K562 (cell line): Measurements from ENCODE around the gene HNRNPA3. TPM values are rescaled to one million over a fixed set of nuclear protein-coding genes. Genes with fewer than 3 reads are reported as not detected.

ENCODE experiments used
- ARID2 ChIP-seq: fragments of 450-650 bp; IDR thresholded peaks from 2 replicates; pipeline ENCODE4 v1.6.1; 2017; ENCODE audit warnings: antibody characterized with exemption, mild to moderate bottlenecking
- CAMTA2 ChIP-seq: fragments of 250-450 bp; sonication (Bioruptor Pico); conservative IDR thresholded peaks from 2 replicates; pipeline ENCODE4 v1.5.1; 2022
- DDX20 ChIP-seq: fragments of 450-650 bp; IDR thresholded peaks from 2 replicates; pipeline ENCODE4 v1.6.1; 2016; ENCODE audit warnings: missing genetic modification characterization, low read depth, mild to moderate bottlenecking, missing compliant biosample characterization, moderate library complexity
- DLX4 ChIP-seq: fragments of 250-450 bp; sonication (Bioruptor Pico); IDR thresholded peaks from 2 replicates; pipeline ENCODE4 v1.6.1; 2021; ENCODE audit warnings: mild to moderate bottlenecking
- GABPA ChIP-seq: fragments of 200-800 bp; sonication (Bioruptor generic); conservative IDR thresholded peaks from 2 replicates; pipeline ENCODE4 v1.6.1; 2016; ENCODE audit warnings: low read depth, missing genetic modification characterization, missing compliant biosample characterization
- HCFC1 ChIP-seq: IDR thresholded peaks from 2 replicates; pipeline ENCODE4 v1.6.1; 2012; ENCODE audit warnings: low read depth, low read length, improper control_type of control experiment
- HMGN3 ChIP-seq: IDR thresholded peaks from 2 replicates; pipeline ENCODE4 v1.6.1; 2011; ENCODE audit warnings: borderline replicate concordance, low read depth, mild to moderate bottlenecking, mixed read lengths, low read length; ENCODE audit not compliant: insufficient read length; ENCODE audit errors: extremely low read depth
- NCOA2 ChIP-seq, 2 experiments: fragments of 450-650 bp; IDR thresholded peaks; 2 replicates each; pipeline ENCODE4 v1.6.1; 2018; ENCODE audit warnings: mild to moderate bottlenecking in 2 of 2, moderate library complexity in 1 of 2; ENCODE audit not compliant: partially characterized antibody in 2 of 2
- PHF21A ChIP-seq: fragments of 450-650 bp; IDR thresholded peaks from 2 replicates; pipeline ENCODE4 v1.6.1; 2017; ENCODE audit warnings: low read depth, borderline replicate concordance
- RBM17 ChIP-seq: fragments of 200-400 bp; formaldehyde crosslinking; IDR thresholded peaks from 2 replicates; pipeline ENCODE4 v1.6.1; 2017; ENCODE audit warnings: low read depth, mild to moderate bottlenecking, low read length, borderline replicate concordance
- RBM22 ChIP-seq: fragments of 200-400 bp; formaldehyde crosslinking; IDR thresholded peaks from 2 replicates; pipeline ENCODE4 v1.6.1; 2018; ENCODE audit warnings: low read length, low read depth; ENCODE audit not compliant: poor library complexity, severe bottlenecking
- SAP30 ChIP-seq: fragments of 200-600 bp; sonication (generic); IDR thresholded peaks from 2 replicates; pipeline ENCODE4 v1.6.1; 2012; ENCODE audit warnings: borderline replicate concordance, low read depth, mild to moderate bottlenecking, moderate library complexity, low read length, control low read depth, inconsistent platforms; ENCODE audit not compliant: insufficient read depth, poor library complexity, severe bottlenecking
- SNIP1 ChIP-seq: fragments of 450-650 bp; IDR thresholded peaks from 2 replicates; pipeline ENCODE4 v1.7.1; 2017; ENCODE audit warnings: low read depth, mild to moderate bottlenecking
- SRSF9 ChIP-seq: fragments of 200-400 bp; formaldehyde crosslinking; IDR thresholded peaks from 2 replicates; pipeline ENCODE4 v1.6.1; 2017; ENCODE audit warnings: low read depth, low read length, borderline replicate concordance
- TCF7 ChIP-seq: sonication (generic); IDR thresholded peaks from 2 replicates; pipeline ENCODE4 v1.6.1; 2016; ENCODE audit warnings: antibody characterized with exemption, borderline replicate concordance
- XRCC3 ChIP-seq: fragments of 450-650 bp; IDR thresholded peaks from 2 replicates; pipeline ENCODE4 v1.6.1; 2017; ENCODE audit warnings: mild to moderate bottlenecking, moderate library complexity
- ZBED1 ChIP-seq: IDR thresholded peaks from 2 replicates; pipeline ENCODE4 v1.6.1; 2014
- ZNF140 ChIP-seq: fragments of 250-450 bp; sonication (Bioruptor Pico); IDR thresholded peaks from 2 replicates; pipeline ENCODE4 v1.8.0; 2021; ENCODE audit warnings: moderate library complexity, mild to moderate bottlenecking, inconsistent platforms
- ZNF224 ChIP-seq: sonication (generic); formaldehyde crosslinking; IDR thresholded peaks from 2 replicates; pipeline ENCODE4 v1.8.0; 2022; ENCODE audit warnings: mild to moderate bottlenecking, missing genetic modification reagents
- polyA plus RNA-seq, 8 experiments: library from polyadenylated mRNA; depleted of rRNA in 4 of 8; stranded (reverse) in 5 of 8; unstranded in 3 of 8; fragments of >200 nt; fragmentation: Nextera tagmentation in 2 of 8; fragmentation: Illumina TruSeq in 1 of 8; extraction: Ambion mirVana in 2 of 8; extraction: Trizol in 1 of 8; gene quantifications; 2 replicates each; pipeline versions ENCODE4 v1.2.1 to v1.2.3, GENCODE V29; 2011 to 2014; ENCODE audit warnings: inconsistent platforms in 1 of 8, missing spikeins in 1 of 8
- total RNA-seq, 7 experiments: library from RNA; depleted of rRNA in 6 of 7; stranded (reverse); fragments of >200 nt in 6 of 7; fragmentation: Illumina TruSeq in 2 of 7; extraction: Trizol in 2 of 7; gene quantifications; 2 replicates each; pipeline versions ENCODE4 v1.2.1 to v1.2.3, GENCODE V29; 2011 to 2021; ENCODE audit warnings: low replicate concordance in 1 of 7
- TF ChIP-seq, protein P1 (sequence below): fragments of 450-650 bp; formaldehyde crosslinking; IDR thresholded peaks from 2 replicates; pipeline ENCODE4 v1.4.0; 2020; ENCODE audit warnings: mild to moderate bottlenecking, moderate library complexity
- TF ChIP-seq, protein P2 (sequence below): fragments of 250-450 bp; sonication (Bioruptor Pico); IDR thresholded peaks from 2 replicates; pipeline ENCODE4 v1.8.0; 2021; ENCODE audit warnings: borderline replicate concordance, mild to moderate bottlenecking, moderate library complexity; ENCODE audit not compliant: poor library complexity, severe bottlenecking
- TF ChIP-seq, protein P3 (sequence below): sonication (generic); formaldehyde crosslinking; IDR thresholded peaks from 2 replicates; pipeline ENCODE4 v1.8.0; 2022; ENCODE audit warnings: missing genetic modification reagents, mild to moderate bottlenecking, borderline replicate concordance
- TF ChIP-seq, protein P4 (sequence below): fragments of 450-650 bp; formaldehyde crosslinking; conservative IDR thresholded peaks from 2 replicates; pipeline ENCODE4 v1.4.0; 2022; ENCODE audit warnings: mild to moderate bottlenecking, missing genetic modification characterization

The HNRNPA3 gene
- total and polyA plus RNA-seq, 9 of the 15 experiments (the other 6 are each of a cell fraction or from before 2014, with no cell fraction given) = 72.8 to 428 (median 192) TPM

DNA sequence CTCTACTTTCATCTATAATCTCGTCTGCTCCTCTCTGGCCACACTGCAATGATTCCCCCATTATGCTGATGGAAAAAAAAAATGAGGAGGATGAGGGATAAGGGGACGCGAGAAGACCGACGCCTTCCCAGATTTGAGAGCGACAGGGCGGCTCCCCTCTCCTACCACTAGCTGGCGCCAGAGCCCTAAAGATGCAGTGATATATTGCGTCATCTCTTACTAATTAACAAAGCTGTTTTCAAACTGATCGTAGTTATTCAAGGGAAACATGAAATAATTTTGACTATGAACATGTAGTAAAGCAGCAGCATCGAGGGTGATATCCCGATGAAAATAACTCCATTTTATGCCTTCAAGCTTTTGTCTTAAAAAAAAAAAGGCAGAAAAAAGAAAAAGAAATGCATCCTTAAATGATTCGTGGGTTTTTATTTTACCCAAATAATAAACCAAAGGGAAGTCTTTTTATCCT lies 48.0 kb upstream of the HNRNPA3 start (continued):
- 0 out of 2 replicates have a peak, but pooled peaks have one; percentile 69 for TF ChIP-seq CAMTA2 (CRISPR knock-in tag)
- TF ChIP-seq RBM22 = no peak
- no peak for TF ChIP-seq DDX20 (tag)
- TF ChIP-seq HMGN3 = no peak
- TF ChIP-seq TCF7 = 0 out of 2 replicates have a peak, but pooled peaks have one; percentile 24
- TF ChIP-seq GABPA = no peak
- no peak for TF ChIP-seq ZNF140 (CRISPR knock-in tag)
- no peak for TF ChIP-seq NCOA2 (IDR thresholded peaks at IDR 0.05; ENCODE audit: partially characterized antibody in 2 of 2)
- no peak for TF ChIP-seq XRCC3
- TF ChIP-seq DLX4 = no peak
- no peak for TF ChIP-seq RBM17
- TF ChIP-seq, protein P1, sequence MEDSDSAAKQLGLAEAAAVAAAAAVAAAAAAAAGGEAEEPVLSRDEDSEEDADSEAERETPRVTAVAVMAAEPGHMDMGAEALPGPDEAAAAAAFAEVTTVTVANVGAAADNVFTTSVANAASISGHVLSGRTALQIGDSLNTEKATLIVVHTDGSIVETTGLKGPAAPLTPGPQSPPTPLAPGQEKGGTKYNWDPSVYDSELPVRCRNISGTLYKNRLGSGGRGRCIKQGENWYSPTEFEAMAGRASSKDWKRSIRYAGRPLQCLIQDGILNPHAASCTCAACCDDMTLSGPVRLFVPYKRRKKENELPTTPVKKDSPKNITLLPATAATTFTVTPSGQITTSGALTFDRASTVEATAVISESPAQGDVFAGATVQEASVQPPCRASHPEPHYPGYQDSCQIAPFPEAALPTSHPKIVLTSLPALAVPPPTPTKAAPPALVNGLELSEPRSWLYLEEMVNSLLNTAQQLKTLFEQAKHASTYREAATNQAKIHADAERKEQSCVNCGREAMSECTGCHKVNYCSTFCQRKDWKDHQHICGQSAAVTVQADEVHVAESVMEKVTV (CRISPR knock-in tag) = peak; percentile 99
- no peak for TF ChIP-seq SNIP1
- TF ChIP-seq ZNF224 (CRISPR knock-in tag) = no peak
- TF ChIP-seq, protein P2, sequence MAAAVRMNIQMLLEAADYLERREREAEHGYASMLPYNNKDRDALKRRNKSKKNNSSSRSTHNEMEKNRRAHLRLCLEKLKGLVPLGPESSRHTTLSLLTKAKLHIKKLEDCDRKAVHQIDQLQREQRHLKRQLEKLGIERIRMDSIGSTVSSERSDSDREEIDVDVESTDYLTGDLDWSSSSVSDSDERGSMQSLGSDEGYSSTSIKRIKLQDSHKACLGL (CRISPR knock-in tag) = no peak
- TF ChIP-seq SAP30 = no peak
- TF ChIP-seq, protein P3, sequence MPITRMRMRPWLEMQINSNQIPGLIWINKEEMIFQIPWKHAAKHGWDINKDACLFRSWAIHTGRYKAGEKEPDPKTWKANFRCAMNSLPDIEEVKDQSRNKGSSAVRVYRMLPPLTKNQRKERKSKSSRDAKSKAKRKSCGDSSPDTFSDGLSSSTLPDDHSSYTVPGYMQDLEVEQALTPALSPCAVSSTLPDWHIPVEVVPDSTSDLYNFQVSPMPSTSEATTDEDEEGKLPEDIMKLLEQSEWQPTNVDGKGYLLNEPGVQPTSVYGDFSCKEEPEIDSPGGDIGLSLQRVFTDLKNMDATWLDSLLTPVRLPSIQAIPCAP (CRISPR knock-in tag) = no peak
- no peak for TF ChIP-seq ZBED1
- peak; percentile 99 for TF ChIP-seq ARID2
- TF ChIP-seq PHF21A = peak; percentile 75; the same call in 1 of the 2 replicates
- no peak for TF ChIP-seq SRSF9
- TF ChIP-seq, protein P4, sequence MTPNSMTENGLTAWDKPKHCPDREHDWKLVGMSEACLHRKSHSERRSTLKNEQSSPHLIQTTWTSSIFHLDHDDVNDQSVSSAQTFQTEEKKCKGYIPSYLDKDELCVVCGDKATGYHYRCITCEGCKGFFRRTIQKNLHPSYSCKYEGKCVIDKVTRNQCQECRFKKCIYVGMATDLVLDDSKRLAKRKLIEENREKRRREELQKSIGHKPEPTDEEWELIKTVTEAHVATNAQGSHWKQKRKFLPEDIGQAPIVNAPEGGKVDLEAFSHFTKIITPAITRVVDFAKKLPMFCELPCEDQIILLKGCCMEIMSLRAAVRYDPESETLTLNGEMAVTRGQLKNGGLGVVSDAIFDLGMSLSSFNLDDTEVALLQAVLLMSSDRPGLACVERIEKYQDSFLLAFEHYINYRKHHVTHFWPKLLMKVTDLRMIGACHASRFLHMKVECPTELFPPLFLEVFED (CRISPR knock-in tag) = peak; percentile 60; the same call in 1 of the 2 replicates
- TF ChIP-seq HCFC1 = peak; percentile 37
